GM19397 (cell line): ENCODE measurements around the gene SPATS2.

Experiments used
- ATAC-seq: cut with Tn5 transposase; IDR thresholded peaks from one replicate; pipeline ENCODE4 v1.9.1; 2021; ENCODE audit warnings: mild to moderate bottlenecking, moderate library complexity; ENCODE audit not compliant: unreplicated experiment

The SPATS2 gene

GRCh38 chr12:49538510-49539403, 171.5 kb downstream of the SPATS2 start, which contains the start of gene KCNH3:
Gene KCNH3 (plus strand): TSS chr12:49539030. CDS start chr12:49539417, 387 bp downstream.
- peak; percentile 62 for ATAC-seq

GRCh38 chr12:49539406-49540228, 172.4 kb downstream of the SPATS2 start:
- ATAC-seq = no peak

GRCh38 chr12:49540229-49541139, 173.2 kb downstream of the SPATS2 start:
- ATAC-seq = no peak

GRCh38 chr12:49541140-49541861, 174.0 kb downstream of the SPATS2 start:
- ATAC-seq = no peak

- no peak for ATAC-seq
Observed at GRCh38 chr12:49541911-49542505, 174.7 kb downstream of the SPATS2 start.

GRCh38 chr12:49542592-49543160, 175.4 kb downstream of the SPATS2 start:
- ATAC-seq = no peak

- no peak for ATAC-seq
Observed at GRCh38 chr12:49543221-49543913, 176.1 kb downstream of the SPATS2 start.

GRCh38 chr12:49543914-49544815, 176.9 kb downstream of the SPATS2 start:
- ATAC-seq = no peak

GRCh38 chr12:49545815-49546214, 178.6 kb downstream of the SPATS2 start:
- no peak for ATAC-seq

GRCh38 chr12:49546481-49546880, 179.2 kb downstream of the SPATS2 start:
- no peak for ATAC-seq

GRCh38 chr12:49547090-49547690, 179.9 kb downstream of the SPATS2 start:
- ATAC-seq = no peak

- no peak for ATAC-seq
Observed at GRCh38 chr12:49548481-49548821, 181.2 kb downstream of the SPATS2 start.

- no peak for ATAC-seq
Observed at GRCh38 chr12:49548822-49549648, 181.8 kb downstream of the SPATS2 start.

- ATAC-seq = no peak
Observed at GRCh38 chr12:49549735-49550692, 182.8 kb downstream of the SPATS2 start.

- no peak for ATAC-seq
Observed at GRCh38 chr12:49550693-49551252, 183.5 kb downstream of the SPATS2 start.
